NB4 (cell line): ENCODE results near the gene EIF2S3.

Experiments used
- POLR2A ChIP-seq: IDR thresholded peaks from 2 replicates; pipeline ENCODE4 v1.6.1; 2011; ENCODE audit warnings: mild to moderate bottlenecking; ENCODE audit not compliant: insufficient read length; ENCODE audit errors: extremely low read depth
- TF ChIP-seq, protein P1 (sequence below): IDR thresholded peaks from one replicate; pipeline ENCODE4 v1.5.1; 2012; ENCODE audit warnings: low read depth, low read length

DNA sequence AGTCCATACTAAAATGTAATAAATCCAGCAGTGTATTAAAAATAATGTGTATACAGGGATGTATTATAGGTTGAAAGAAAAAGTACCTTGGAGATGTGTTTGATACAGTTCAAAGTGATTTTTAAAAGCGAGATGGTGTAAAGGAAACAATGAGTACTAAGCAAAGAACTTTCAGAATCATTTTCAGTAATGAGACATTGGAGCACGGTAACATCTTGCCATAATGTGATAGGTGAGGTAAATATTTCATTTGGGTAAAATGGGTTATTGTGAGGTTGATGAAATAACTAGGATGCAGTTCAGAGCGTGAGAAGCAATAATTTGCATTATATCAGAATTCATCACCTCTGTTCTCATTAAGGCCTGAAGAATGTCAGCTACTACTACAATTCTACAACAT lies 25.9 kb downstream of the EIF2S3 start:
- TF ChIP-seq POLR2A: no peak
- TF ChIP-seq, protein P1, sequence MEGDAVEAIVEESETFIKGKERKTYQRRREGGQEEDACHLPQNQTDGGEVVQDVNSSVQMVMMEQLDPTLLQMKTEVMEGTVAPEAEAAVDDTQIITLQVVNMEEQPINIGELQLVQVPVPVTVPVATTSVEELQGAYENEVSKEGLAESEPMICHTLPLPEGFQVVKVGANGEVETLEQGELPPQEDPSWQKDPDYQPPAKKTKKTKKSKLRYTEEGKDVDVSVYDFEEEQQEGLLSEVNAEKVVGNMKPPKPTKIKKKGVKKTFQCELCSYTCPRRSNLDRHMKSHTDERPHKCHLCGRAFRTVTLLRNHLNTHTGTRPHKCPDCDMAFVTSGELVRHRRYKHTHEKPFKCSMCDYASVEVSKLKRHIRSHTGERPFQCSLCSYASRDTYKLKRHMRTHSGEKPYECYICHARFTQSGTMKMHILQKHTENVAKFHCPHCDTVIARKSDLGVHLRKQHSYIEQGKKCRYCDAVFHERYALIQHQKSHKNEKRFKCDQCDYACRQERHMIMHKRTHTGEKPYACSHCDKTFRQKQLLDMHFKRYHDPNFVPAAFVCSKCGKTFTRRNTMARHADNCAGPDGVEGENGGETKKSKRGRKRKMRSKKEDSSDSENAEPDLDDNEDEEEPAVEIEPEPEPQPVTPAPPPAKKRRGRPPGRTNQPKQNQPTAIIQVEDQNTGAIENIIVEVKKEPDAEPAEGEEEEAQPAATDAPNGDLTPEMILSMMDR: no peak
